ENCODE data around the gene HAUS3.
"Not testable (repeated sequence)": the region's sequence is repeated elsewhere in the genome, so short reads cannot be mapped to it uniquely, and the experiment has no call there.

Gene HAUS3

DNA sequence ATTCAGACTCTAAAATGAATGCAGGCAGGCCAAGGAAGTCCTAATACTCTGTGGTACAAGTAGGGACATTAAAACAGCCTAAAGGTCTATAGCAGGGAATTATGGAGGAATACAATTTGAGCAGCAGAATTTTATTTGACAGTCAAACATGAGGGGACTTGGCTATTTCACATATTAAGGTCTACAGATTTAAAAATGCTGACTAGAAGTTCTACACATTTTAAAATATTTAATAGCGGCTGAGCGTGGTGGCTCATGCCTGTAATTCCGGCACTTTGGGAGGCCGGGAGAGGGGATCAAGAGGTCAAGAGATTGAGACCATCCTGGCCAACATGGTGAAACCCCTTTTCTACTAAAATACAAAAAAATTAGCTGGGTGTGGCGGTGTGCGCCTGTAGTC, 10.8 kb downstream of the HAUS3 start:
- DNase-seq (ENCODE audit: low read depth in 2 of 3, low spot score in 1 of 3) = no peak

GRCh38 chr4:2226261-2226660, 15.7 kb downstream of the HAUS3 start:
- no peak for DNase-seq (ENCODE audit: low read depth in 2 of 3, low spot score in 1 of 3)

DNA sequence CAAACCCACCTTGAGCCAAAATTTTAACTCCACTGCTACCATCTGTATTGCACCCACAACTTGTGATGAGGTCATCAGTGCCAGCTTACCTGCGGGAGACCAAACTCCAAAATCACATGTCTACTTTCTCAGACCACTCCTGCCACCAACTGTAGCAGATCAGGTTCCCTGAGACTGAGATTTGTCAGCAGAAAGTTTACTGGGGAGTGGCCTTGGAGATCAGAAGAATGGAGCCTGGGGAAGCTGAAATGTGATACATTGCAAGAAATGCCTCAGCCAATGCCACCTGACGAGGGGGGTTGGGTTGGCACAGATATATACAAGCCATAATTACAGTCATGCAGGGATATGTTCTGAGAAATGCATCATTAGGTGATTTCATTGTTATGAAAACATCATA, 19.1 kb downstream of the HAUS3 start:
- no peak for DNase-seq (ENCODE audit: low read depth in 2 of 3, low spot score in 1 of 3)

GRCh38 chr4:2221378-2221777, 20.5 kb downstream of the HAUS3 start:
- not testable (repeated sequence) for DNase-seq (ENCODE audit: low read depth in 2 of 3, low spot score in 1 of 3)

DNA sequence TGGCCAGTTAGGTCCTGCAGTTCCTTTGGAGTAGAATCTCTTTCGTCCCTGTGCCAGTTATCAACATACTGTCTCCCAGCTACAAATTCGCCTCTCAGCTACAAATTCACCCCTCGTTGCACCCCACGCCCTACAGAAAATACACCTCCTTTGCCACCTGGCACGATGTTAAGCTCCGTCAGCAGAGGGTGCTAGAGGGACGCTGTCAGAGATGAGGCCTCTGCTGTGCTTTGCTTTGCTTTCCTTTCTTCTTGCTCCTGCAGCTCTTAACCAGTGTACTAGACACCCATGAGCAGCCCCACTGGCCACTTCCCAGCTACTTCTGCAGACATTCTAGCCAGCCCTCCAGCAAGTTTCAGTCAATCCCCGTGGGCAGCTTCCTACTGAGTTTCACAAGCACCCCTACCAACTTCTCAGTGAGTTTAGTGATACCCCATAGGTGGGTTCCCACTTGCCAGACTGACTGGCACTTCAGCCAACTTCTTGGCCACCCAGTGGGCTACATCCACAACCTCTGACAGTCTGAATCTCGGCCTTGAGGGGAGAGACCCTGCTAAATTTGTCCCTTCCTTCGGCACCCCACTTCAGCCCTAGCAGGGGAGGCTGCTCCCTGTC, 21.8 kb downstream of the HAUS3 start:
- peak; percentile 54 to 80 (median 70) for DNase-seq (ENCODE audit: low read depth in 2 of 3, low spot score in 1 of 3)

DNA sequence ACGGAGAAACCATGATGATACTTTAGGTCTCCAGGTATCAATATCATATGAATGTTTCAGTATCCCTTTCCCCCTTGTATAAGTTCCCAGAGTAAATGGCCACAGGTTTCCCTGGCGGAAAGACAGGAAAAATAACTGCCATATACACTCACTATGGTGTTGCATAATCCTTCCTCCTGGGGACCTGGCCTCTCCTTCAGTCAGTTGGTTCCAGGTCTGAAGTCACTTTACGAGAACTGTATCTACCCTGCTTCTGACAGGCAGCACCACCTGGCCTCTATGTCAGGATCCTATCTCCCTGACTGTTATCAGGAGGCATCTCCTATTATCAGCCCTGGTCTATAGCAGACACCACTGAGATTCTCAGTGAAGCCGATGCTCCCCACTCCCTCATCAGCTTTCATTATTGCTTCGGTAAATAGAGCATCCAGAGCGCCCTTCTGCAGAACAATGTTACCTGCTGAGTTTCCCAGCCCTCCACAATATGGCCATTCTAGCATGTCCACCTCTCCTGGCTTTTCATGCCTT, 22.6 kb downstream of the HAUS3 start:
- DNase-seq (ENCODE audit: low read depth in 2 of 3, low spot score in 1 of 3) = no peak

GRCh38 chr4:2218436-2218835, 23.5 kb downstream of the HAUS3 start:
- no peak for DNase-seq (ENCODE audit: low read depth in 2 of 3, low spot score in 1 of 3)

DNA sequence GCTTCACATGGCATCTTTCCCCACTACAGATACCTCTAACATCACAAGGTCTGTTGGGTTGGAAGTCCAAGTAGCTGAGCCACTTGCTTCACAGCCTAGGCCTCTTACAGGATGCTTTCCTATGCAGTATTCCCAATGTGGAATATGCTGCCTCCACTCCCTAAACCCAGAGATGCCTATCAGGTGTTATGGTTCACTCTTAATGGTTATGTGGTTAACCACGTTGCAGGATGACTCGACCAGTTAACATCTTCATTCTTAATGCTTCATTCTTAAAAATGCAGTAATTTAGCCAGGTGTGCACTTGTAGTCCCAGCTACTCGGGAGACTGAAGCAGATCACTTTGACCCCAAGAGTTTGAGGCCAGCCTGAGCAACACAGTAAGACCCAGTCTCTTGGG, 24.2 kb downstream of the HAUS3 start:
- DNase-seq (ENCODE audit: low read depth in 2 of 3, low spot score in 1 of 3) = no peak

GRCh38 chr4:2212831-2213230, 29.1 kb downstream of the HAUS3 start:
- DNase-seq (ENCODE audit: low read depth in 2 of 3, low spot score in 1 of 3) = no peak

- DNase-seq (ENCODE audit: low read depth in 2 of 3, low spot score in 1 of 3) = not testable (repeated sequence)
Measured at GRCh38 chr4:2202789-2203188, 39.1 kb downstream of the HAUS3 start.

DNA sequence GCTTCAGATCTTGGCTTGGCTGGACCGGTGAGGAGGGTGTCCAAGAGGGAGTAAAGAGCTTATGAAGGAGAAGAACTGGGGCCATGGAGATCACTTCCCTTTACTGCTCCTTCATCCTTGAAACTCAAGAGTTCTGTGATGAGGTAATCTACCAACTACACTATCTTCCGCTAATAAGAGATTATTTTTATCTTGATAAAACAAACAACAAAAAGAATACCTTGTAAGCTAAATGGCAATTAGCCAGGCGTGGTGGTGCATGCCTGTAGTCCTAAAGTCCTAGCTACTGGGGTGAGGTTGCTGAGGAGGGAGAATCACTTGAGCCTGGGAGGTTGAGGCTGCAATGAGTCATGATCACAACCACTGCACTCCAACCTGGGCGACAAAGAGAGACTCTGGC, 47.4 kb downstream of the HAUS3 start:
- no peak for DNase-seq (ENCODE audit: low read depth in 2 of 3, low spot score in 1 of 3)

GRCh38 chr4:2193326-2193725, 48.6 kb downstream of the HAUS3 start:
- no peak for DNase-seq (ENCODE audit: low read depth in 2 of 3, low spot score in 1 of 3)

DNA sequence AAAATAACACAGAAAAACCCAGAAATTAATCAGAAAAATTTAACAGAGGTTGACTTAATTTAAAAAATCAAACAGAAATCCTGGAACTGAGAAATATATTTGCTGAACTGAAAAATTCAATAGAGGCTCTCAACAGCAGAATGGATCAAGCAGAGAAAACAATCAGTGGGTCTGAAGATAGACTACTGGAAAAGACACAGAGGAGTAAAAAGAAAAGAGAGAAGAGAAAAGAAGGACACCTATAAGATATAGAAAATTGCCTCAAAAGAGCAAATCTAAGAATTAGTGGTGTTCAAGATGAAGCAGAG, 55.1 kb downstream of the HAUS3 start:
- no peak for DNase-seq (ENCODE audit: low read depth in 2 of 3, low spot score in 1 of 3)

DNA sequence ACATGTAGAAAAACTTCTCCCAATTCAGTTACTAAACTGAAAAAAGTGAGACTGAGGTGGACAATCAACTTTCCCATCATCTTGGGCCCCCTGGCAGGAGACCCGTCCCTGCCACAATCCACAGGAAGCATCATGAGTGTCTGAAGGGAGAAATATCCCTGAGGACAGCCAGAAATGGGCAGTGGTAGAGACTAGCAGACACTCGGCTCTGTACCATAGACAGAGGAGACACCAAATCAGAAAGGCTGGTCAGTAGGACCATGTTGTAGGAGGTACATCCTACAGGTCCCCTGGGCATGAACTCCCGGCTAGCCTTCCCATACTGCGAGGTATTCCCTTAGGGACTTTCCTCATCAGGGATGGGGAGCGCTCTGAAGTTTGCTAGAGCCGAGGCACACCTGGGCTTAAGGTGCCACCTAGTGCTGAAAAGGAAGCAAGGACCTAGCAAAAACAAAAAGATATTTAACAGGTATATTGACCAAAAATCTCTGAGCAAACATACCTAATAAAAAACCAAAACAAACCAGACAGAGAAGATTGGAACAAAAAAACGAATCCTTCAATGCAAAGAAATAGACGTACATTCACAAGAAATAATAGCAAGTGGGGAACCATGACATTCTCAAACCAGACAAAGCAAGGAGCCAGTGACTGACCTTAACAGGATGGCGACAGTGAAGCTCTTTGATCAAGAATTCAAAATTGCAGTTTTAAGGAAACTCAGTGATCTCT, 55.6 kb downstream of the HAUS3 start:
- DNase-seq (ENCODE audit: low read depth in 2 of 3, low spot score in 1 of 3) = no peak

- DNase-seq (ENCODE audit: low read depth in 2 of 3, low spot score in 1 of 3) = no peak
Measured at GRCh38 chr4:2183394-2183793, 58.5 kb downstream of the HAUS3 start.

DNA sequence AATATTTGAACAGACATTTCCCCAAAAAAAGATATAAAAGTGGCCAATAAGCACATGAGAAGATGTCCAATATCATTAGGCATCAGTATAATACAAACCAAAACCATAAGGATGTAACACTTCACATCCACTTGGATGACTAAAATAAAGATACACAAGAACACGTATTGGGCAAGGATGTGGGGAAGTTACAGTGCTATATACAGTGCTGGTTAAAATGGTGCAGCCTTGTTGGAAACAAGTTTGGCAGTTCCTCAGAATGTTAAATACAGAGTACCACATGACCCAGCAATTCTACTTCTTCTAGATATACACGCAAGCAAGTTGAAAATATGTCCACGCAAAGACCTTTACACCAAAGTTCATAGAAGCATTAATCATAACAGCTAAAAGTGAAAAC, 58.9 kb downstream of the HAUS3 start:
- DNase-seq (ENCODE audit: low read depth in 2 of 3, low spot score in 1 of 3) = no peak

- DNase-seq (ENCODE audit: low read depth in 2 of 3, low spot score in 1 of 3) = no peak
Measured at GRCh38 chr4:2180410-2180809, 61.5 kb downstream of the HAUS3 start.

DNA sequence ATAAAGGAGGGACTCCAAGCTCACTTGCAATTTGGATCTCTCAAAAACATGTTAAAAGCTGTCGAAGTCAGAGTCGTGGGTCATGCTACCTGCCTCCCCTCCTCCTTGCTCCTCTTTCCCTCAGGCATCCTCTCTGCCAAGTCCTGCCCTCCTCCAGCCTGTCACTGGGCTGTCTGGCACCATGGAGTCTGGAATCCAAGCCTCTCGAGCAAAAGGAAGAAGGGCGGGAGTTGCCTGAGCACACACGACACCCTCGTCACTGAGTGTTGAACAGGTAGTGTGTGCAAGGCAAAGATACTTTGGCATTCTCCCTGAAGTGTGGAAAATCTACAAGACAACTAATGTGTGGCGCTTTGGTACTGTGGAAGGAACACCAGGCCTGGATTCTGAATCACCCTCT, 62.2 kb downstream of the HAUS3 start:
- no peak for DNase-seq (ENCODE audit: low read depth in 2 of 3, low spot score in 1 of 3)

GRCh38 chr4:2178986-2179385, 62.9 kb downstream of the HAUS3 start:
- no peak for DNase-seq (ENCODE audit: low read depth in 2 of 3, low spot score in 1 of 3)

Data from stimulated activated CD4-positive, alpha-beta T cell treated with anti-CD3 and anti-CD28 coated beads, Interleukin-12 subunit alpha, Interleukin-12 subunit beta, amount 100 ng/mL, for 48 hours (primary cell).